ENCODE measurements around the gene DNMT1.

- TF ChIP-seq PPARA (CRISPR knock-in tag; IDR thresholded peaks at IDR 0.05; ENCODE audit: borderline replicate concordance) (no peak), ARNTL (CRISPR knock-in tag; IDR thresholded peaks at IDR 0.05; ENCODE audit: borderline replicate concordance, low read depth) (no peak), ZNF8 (CRISPR knock-in tag; IDR thresholded peaks at IDR 0.05) (no peak), ZC3H10 (CRISPR knock-in tag; IDR thresholded peaks at IDR 0.05) (no peak), ZFP30 (CRISPR knock-in tag; IDR thresholded peaks at IDR 0.05) (no peak), ZNF70 (CRISPR knock-in tag; IDR thresholded peaks at IDR 0.05) (no peak), OSR1 (CRISPR knock-in tag; IDR thresholded peaks at IDR 0.05) (no peak), GLIS3 (CRISPR knock-in tag; IDR thresholded peaks at IDR 0.05) (no peak)
- TF ChIP-seq, protein P1, sequence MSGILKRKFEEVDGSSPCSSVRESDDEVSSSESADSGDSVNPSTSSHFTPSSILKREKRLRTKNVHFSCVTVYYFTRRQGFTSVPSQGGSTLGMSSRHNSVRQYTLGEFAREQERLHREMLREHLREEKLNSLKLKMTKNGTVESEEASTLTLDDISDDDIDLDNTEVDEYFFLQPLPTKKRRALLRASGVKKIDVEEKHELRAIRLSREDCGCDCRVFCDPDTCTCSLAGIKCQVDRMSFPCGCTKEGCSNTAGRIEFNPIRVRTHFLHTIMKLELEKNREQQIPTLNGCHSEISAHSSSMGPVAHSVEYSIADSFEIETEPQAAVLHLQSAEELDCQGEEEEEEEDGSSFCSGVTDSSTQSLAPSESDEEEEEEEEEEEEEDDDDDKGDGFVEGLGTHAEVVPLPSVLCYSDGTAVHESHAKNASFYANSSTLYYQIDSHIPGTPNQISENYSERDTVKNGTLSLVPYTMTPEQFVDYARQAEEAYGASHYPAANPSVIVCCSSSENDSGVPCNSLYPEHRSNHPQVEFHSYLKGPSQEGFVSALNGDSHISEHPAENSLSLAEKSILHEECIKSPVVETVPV (CRISPR knock-in tag; IDR thresholded peaks at IDR 0.05), result no peak
These were observed 28.7 kb downstream of the DNMT1 start for GRCh38 chr19:10166046-10166445.

Measured in SK-N-SH treated with all-trans-retinoic acid at 6 μM for 48 hours (cell line).